Measurements from ENCODE around the gene ZACN.

ZACN gene

DNA sequence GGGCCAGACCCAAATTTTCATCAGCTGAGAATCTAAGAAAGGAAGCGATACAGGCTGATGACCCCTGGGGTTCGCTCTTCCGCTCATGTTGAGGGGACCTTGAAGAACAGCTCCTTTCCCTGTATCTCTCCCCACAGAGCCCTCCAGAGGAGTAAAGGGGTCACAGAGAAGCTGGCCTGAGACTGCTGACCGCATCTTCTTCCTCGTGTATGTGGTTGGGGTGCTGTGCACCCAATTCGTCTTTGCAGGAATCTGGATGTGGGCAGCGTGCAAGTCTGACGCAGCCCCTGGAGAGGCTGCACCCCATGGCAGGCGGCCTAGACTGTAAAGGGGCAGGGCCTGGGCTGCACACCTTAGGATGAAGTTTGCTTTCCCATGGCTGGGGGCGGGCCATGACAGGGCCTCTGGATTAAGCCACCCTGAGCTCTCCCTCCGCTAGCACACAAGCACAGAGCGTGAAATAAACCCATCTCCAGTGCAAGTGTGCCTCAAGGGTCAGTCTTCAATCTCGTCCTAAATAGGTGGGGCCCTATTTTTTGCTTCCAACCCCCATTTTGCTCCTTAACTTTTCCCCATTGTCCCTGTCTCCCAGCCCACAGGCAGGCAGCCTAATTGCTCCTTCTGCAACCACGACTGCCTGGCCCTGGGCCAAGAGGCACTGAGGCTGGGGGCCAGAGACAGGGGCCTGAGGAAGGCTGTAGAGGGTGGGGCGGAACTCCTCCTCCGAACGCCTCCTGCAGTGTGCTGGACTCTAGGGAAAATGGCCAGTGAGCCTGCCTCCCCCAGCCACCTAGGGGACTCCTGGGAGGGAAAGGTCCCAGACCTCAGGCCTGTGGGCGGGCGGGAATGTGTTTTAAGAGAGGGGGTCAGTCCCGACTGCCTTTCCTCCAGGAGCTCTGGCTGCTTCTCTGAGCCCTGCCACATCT, 3.6 kb downstream of the ZACN start:
- no peak for DNase-seq

DNA sequence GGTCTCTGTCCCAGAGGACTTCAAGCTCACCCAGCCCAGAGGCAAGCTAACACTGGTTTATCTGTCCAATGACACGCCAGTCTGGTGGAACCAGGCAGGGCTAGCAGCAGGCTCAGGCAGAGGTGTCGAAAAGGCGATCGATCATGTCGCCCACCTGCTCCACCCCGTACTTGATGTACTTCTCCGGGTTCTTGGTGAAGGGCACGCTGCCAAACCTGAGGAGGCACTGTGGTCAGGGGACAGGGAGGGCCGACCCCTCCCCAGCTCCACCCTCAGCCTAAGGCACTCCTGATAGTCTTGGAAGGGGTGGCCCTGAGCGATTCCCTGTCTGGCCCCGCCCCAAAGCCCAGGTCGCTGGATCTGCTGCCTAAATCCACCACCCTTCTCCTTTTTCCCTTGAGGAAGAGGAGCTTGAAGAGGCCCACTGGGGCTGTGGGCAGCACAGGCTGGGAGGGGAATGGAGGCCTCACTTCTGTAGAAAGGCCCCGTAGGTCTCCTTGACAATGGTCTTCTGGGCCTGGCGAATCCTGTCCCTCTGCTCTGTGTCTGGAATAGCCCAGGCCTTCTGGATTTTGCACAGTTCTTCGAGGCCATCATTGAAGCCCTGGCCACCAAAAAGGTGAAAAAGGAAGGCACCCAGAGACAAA, 4.7 kb downstream of the ZACN start:
- DNase-seq: no peak

DNA sequence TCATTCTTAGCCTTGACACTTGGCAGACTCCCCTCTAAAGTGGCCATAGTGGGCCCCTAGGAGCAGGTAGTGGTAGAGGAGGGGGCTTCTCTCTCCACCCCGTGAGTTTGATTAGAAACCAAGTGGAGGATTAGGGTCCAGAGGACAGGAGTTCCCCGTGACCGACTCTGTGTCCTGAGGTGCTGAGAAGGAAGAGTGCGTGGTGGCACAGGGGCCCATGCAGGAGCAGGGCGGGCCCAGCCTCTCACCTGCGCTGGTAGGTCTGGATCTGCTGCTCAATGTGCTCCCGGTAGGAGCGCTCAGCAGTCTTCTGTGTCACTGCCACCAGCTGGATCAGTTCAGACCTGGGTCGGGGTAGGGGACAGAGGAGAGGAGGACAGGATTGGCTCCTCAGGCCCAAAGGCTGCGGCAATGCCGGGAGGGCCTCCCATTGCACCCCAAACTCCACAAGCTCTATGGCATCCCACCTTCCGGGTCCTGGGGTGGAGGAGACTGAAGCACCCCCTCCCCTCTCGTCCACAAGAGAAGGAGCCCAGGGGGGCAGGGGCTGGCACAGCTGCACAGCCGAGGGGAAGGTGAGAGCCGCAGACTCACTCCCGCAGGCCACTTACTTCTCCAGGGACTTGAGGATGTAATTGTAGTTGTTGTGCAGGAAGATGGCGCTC, 6.2 kb downstream of the ZACN start:
- no peak for DNase-seq

DNA sequence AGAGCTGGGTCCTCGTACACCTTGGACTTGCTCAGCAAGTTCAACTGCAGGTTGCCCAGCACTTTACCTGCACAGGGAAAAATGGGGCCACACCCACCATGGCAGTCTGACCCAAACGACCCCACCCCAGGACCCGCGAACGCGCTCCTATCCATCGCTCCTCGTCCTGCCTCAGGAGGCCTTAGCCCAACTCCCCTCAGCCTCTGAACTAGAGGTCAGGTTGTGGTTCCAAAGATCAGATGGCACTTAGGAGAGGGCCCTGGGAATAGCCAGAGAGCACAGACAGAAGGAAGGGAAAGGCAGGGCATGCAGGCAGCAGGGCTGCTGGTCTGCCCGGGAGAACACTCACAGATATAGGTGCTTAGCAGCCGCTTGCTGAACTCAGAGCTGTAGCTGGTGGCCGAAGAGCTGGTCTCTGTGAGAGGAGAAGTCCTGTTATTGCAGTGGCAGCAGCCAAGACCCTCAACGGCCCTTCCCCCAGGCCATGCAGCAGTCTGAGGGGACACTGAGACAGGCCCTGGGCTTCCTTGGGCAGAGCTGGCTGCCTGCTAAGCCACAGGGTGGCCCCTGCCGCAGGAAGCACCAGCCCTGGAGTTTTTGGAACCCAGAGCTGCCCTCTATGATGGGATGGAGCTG, 6.9 kb downstream of the ZACN start:
- DNase-seq: no peak

DNA sequence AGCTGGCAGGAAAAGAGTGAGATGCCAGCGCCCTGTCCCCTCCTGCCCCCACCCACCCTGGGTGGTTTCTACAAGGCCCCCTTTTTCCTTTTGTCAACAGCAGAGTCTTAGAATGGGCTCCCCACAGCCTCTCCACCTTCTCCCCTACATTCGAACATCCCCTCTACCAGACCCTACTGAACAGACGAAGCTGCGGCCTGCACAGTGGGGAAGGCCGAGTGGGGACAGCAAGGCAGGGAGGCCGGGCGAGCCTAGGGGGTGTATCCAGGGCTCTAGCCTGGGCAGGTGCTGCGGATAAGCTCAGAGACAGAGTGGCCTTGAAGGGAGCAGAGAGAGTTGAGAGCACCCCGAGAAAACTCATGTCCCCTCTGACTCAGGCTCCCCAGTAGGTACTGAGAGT, 7.4 kb downstream of the ZACN start:
- DNase-seq: no peak

DNA sequence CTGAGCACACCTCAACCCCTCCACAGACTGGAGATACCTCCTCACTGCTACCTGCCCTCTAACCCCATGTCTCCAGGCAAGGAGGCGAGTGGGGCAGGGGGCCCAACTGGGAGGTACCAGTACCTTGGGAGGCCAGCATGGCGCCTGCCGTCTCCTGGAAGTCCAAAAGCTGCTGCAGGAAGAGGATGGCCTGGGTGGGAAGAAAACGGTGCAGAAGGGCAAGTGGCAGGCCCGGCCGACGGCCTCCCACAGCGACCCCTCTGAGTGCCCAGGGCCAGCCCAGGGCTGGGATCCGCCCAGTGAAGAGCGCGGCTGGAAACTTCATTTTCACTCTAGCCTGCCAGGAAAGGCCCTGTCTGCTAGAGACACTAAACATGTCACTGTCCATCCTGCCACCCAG, 8.5 kb downstream of the ZACN start:
- DNase-seq: no peak

DNA sequence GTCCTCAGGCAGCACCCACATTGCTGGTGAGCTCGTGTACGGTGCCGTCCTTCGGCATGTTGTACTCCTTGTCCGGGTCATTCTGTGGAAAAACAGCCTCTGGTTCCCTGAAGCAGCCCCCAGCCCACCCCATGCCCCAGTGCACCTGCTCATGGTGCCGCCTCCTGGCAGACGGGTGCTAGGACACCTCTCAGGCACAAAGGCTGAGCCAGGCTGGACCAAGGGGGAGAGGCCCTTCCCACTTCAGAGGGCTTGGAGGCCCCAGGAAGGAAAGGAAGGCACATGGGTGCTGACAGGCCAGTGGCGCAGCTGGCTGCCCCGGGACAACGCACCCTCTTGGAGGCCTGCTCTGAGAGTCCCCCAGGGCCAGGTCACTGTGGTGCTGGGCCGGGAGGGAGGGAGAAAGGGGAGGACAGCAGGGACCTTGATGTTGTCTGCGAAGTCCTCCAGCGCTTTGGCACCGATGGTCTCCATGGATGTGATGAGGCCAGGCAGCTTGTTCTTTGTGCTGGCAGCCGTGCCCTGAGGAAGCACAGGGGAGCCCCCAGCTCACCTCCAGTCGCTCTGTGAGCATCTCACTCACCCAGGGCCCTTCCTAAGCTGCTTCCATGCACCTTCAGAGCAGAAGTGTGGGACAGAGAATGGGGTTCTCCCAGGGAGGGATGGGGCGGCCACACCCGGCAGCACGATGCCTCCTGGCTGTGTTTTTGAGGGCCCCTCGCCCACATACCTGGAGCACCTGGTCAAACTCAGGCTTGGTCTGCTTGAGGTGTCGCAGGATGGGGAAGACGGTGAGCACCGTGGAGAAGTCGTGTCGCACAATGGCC, 9.3 kb downstream of the ZACN start:
- DNase-seq: no peak

DNA sequence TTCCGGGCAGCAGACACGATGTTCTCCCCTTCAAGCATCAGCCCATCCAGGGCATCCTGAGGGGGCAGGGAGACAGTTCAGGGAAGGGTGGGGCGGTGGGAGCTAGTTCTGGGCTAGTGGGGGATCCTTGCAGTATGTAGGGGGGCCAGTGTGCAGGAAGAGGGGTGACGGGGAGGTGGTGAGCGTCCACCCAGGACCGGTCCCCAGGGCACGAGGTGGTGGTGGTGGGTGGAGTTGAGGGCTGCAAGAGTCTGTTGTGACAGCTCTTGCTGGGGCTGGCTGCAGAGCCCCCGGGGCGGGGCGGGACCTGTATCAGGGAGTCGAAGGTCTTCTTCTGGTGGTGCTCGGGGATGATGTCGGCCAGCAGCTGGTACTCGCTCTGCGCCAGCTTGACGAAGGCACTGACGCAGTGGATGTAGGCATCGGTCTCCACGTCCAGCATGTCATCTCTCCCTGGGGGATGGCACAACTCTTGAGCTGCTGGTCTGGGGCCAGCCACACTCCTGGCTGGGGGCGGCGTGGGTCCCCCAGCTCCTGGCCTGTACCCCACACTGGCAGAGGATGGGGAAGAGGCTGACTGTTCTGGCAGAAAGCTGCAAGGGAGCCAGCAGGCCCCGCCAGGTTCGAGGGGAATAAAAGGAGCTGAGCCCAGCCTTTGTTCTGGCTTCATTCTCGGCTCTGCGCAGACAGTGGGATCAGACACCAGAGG, 10.0 kb downstream of the ZACN start:
- no peak for DNase-seq

DNA sequence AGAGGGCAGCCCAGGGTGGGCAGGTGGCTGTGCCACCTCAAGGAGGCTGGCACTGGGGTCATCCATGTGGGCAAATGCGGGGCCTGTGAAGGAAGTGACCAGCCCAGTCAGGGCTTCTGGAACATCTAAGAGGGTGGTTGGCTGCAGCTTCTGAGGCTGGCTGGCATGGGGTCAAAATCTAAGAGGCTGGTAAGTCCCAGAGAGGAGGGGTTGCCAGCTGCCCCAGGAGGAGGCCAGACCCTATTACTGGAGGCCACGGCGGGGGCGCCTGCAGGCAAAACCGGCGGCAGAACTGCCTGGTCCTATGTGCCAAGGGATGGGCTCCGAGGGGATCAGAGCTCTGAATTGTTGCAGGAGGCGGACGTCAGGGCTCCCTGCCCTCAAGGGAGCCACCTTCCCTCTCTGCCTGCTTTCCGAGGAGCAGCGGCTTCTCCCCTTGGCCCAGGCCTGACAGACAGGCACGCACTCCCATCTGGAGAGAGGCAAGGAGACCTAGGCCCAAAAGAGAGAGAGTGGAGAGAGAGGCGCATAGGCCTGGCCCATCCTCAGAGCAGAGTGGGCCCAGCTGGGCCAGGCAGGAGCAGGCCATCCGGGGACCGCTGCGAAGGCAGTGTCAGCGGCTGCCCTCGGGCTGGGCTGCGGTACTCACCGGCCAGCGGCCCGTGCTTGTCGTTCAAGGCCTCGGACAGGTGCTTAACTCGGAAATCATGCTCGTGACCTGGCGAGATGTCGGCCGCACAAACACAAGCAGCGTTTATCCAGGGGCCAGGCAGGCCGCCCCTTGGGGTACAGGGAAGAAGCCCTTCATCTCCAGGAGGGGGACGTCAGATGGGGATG, 10.9 kb downstream of the ZACN start:
- no peak for DNase-seq

DNA sequence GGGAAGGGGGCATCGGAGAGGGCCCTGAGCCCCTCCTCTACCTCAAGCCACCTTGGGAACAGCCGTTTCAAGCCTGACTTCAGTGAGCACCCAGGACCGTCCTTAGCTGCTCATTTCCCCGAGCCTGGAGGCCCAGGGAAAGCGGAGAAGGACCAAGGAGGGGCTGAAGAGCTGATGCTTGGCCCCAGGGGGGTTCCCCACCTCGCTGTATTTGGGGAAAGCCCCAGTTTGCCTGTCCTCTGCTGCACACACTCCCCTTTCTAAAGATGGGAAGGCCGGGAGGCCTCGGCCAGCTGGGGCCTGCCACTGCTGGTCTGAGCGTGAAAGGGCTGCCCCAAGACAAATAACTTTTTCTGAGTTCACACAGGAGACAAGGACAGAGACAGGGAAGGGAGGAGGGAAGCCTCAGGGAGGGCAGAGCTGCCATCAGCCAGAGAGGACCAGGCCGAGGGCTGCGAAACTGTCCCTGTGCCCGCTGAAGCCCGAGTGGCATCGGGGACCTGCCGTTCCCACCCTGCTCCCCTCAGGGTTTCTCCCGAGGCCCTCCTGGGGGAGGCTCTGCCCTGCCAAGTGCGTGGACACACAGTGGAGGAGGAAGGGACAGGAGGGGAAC, 11.6 kb downstream of the ZACN start:
- DNase-seq: no peak

DNA sequence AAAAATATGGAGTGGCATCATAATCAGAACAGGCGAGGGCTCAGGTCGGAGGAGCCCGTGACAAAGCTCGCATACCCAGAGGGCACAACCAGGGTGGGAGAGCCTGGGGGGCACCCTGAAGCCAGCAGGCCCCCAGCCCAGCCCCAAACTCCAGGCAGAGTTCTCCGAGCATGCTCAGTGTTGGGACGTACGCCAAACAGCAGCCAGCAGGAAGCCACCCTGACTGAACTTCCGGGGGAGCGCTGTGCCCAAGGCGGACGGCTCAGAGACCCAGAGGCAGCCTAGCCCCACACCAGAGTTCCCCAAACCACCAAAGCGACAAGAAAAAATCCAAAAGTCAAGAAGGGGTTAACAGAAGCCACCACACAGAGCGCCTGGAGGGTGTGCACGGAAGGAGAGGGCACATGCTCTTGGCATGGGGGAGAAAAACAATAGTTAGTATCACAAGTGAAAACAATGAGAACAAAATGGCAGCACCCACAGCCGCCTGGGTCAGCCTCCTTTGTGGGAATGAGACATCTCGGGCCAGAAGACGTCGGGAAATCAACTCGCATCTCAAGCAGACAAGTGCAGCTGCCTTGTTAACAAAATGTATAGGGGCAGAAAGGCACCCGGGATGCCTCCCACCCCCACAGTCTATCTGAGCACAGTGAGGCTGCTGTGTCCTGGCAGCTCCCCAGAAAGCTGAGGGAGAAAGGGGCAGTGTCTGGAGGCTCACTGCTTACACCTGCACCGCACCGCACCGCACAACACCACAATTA, 12.7 kb downstream of the ZACN start:
- no peak for DNase-seq

DNA sequence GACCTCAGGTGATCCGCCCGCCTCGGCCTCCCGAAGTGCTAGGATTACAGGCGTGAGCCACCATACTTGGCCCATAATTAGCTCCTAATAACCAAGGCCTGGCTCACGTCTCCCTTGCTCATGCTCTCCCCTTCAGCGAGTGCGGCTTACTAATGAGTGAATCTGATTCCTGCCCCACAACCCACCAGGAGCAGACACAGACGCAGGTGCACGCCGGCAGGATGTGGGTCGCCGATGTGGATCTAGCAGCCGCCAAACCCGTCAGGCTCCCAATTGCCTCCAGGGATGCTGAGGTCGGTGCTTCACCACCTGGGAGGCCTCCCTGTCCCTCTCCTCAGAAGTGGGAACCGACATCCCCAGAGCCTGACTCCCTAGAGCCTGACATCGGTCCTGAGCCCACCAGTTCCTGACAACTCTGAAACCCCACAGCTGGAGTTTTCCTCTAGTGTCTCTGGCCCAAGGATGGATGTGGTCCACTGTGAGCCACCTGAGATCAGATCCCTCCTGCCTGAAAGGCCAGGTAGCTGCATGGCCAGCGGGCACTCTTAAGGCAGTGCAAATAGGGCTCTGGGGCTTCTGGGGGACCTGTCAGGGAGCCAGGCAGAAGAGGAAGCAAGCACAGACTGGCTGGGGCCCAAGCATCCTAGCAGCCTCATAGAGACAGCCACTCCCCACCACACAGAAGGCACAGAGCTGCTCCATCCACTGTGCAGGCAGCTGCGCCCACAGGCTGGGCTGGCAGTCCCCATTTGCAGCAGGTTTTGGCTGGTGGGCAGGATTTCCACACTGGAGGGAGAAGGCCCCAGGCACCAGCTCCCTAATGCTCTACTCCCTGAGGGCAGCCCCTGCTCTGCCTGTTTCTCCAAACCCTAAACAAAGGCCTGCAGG, 13.8 kb downstream of the ZACN start:
- no peak for DNase-seq

DNA sequence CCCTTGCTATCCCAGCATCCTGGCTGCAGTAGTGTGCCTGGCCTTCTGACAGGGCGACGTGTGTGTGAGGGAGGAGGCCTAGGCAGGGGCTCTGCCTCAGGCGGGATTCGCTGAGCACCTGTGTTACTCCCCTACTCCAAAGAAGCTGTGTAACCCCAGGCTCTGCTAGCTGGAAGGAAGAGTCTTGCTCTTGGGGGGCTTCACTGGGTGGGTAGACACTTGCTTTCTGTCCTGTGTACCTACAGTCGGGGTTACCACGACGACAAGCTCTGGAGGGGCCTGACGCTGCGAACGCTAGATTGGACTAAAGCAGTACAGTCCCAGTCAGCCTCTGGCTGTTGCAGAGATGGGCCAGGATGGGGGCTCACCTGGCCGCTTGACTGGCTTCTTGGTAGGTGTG, 15.1 kb downstream of the ZACN start:
- DNase-seq: no peak

DNA sequence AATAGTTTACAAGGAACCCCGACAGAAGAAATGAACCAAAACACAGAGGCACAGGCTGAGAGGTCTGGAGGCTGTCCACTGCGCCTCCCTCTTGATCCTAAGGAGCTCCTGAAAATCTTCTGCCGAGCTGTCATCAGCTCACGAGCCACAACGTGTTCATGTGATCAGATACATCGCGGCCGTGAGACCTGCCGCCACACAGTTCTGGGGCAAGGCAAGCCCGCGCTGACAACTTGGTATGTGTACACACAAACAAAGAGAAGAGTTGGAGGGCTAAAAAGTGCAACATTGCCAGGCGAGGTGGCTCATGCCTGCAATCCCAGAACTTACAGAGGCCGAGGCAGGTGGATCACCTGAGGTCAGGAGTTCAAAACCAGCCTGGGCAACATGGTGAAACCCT, 17.0 kb downstream of the ZACN start:
- no peak for DNase-seq

DNA sequence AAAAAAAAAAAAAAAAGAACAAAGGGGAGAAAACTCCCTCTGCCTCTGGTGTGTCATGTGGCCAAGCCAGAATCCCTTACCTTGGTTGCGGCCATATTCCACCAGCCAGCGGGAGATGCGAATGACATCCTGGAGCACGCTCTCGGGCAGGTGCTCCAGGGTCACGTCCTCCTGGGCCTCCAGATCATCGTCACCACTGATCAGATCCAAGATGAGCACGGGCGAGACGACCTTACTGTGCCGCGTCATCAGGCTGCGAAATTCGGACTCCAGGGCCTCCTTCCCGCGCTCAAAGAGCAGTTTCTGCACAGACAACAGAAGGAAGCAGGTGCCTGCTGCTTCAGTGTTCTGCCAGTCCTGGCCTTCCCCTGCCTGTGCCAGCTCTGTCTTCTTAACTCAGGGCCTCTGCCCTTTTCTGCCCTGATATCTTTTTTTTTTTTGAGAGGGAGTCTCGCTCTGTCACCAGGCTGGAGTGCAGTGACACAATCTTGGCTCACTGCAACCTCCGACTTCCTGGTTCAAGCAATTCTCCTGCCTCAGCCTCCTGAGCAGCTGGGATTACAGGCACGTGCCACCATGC, 18.8 kb downstream of the ZACN start:
- no peak for DNase-seq

DNA sequence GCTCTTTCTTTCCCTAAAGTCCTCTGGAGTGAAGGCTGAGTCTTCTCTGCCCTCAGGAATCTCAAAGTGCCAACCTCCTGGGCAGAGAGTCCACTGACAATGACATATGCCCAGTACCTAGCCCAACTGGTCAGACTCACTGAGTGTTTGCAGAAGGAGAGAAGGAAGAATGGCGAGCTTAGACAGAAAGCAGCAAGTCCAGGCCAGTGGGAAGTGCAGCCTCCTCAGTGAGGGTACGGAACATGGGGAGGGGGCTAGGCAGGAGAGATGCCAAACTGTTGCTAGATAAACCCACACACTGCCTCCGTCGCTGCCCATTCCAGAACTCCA, 23.9 kb downstream of the ZACN start:
- no peak for DNase-seq

DNA sequence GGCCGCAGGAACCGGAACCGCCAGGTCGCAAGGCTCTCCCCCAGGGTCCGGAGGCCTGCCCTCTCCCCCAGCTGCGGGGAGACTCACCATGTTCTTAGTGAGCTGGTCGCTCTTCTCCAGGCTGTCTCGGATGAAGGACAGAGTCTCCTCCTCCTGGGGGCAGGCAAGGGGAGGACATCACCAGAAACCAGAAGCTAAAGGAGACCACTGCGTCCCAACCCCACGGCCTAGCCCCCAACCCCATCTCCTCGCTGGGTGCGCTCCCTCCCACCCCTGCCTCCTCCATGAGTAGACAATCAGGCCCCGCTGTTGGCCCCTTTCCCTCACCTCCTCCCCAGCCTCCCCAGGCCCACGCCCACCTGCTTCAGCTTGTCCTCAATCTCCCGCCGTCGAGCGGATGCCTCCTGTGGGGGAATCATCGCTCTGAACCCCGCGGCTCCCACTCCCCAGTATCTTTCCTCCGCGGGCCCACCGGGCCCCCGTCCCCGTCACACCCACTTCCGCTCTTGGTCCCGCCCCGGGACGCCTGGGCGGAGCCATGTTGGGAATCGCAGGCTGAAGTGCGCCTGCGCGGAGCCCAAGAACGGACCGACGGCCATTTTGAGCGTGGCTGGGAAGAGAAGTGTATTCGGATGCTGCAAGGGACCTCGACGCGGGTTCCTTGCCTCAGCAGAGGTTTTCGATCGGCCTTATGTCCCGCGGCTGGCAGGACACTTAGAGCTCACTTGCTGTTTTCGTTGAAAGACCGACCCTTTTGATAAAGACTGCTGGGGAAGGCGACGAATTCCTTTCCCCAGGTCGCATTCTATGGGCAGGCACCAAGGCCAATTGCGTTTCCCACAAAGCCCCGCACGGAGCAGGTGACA, 24.5 kb downstream of the ZACN start, which contains the start of gene EXOC7:
Gene EXOC7, minus strand, starts transcription at position 514 of the 866 bp plus-strand sequence. Its CDS starts 95 bp downstream, at position 419.
- peak; percentile 35 to 93 (median 86) for DNase-seq

Data from C1 segment of cervical spinal cord (tissue), 14 donors.